ENCODE results near the gene KIAA1217.

GRCh38 chr10:24235471-24235870 lies 26.5 kb downstream of the KIAA1217 start:
- no peak for TF ChIP-seq HDAC2 (IDR thresholded peaks at IDR 0.05)
- TF ChIP-seq E2F8 (IDR thresholded peaks at IDR 0.05; ENCODE audit: low read depth, partially characterized antibody) = no peak
- no peak for TF ChIP-seq EZH2 (IDR thresholded peaks at IDR 0.05; ENCODE audit: borderline replicate concordance, low read depth, low read length)
